ENCODE measurements around the gene BATF3.

The BATF3 gene

DNA sequence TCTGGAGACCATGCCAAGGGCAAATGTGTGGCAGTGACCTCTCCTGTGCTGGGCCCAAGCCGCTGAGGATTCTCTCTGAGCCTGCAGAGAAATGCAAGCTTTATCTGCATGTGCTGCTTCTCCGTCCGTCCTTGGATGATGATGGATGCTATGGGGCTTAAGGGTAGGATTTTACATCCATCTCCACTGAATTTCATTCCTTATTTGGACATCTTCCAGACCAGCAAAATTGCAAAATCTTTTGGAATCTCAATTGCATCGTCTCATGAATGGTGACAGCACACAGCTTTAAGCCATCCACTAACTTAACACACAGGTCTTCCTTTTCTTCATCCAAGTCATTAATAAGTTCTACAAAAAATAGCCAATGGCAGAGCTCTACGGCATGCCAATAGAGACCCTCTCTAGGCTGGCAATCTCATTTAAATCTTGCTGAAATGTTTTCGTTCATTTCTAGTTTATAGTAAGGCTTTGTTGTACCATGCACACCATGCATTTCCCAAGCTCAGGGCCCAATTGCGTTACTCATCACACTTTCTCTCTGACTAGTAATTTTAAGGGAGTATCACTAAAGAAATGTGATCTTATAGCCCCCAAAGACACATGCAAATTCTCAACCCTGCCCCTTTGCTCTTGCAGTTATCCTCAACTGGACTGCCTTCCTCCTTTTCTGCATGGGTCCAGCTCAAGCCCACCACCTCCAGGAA is 11.1 kb downstream of the BATF3 start:
- TF ChIP-seq, protein P1, sequence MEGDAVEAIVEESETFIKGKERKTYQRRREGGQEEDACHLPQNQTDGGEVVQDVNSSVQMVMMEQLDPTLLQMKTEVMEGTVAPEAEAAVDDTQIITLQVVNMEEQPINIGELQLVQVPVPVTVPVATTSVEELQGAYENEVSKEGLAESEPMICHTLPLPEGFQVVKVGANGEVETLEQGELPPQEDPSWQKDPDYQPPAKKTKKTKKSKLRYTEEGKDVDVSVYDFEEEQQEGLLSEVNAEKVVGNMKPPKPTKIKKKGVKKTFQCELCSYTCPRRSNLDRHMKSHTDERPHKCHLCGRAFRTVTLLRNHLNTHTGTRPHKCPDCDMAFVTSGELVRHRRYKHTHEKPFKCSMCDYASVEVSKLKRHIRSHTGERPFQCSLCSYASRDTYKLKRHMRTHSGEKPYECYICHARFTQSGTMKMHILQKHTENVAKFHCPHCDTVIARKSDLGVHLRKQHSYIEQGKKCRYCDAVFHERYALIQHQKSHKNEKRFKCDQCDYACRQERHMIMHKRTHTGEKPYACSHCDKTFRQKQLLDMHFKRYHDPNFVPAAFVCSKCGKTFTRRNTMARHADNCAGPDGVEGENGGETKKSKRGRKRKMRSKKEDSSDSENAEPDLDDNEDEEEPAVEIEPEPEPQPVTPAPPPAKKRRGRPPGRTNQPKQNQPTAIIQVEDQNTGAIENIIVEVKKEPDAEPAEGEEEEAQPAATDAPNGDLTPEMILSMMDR (conservative IDR thresholded peaks at IDR 0.05; ENCODE audit: low read length) = no peak
- H3K4me3 ChIP-seq (ENCODE audit: low read length) = no peak overlapping the region
- DNase-seq (ENCODE audit: low read depth) = peak; percentile 45

DNA sequence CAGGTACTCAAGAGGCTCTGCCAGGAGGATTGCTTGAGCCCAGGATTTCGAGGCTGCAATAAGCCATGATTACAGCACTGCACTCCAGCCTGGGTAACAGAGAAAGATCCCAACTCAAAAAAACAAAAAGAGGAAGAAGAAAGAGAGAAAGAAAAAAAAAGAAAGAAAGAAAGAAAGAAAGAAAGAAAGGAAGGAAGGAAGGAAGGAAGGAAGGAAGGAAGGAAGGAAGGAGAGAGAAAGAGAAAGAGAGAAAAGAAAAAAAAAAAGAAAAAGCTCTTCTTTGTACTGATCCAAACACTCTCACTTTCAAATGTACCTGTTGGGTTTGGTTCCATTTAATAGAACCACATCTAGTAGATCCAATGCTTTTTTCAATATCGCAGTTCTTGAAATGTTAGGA is 11.8 kb downstream of the BATF3 start:
- H3K4me3 ChIP-seq (ENCODE audit: low read length) = no peak overlapping the region
- TF ChIP-seq, protein P1 (conservative IDR thresholded peaks at IDR 0.05; ENCODE audit: low read length) = no peak
- no peak for DNase-seq (ENCODE audit: low read depth)

DNA sequence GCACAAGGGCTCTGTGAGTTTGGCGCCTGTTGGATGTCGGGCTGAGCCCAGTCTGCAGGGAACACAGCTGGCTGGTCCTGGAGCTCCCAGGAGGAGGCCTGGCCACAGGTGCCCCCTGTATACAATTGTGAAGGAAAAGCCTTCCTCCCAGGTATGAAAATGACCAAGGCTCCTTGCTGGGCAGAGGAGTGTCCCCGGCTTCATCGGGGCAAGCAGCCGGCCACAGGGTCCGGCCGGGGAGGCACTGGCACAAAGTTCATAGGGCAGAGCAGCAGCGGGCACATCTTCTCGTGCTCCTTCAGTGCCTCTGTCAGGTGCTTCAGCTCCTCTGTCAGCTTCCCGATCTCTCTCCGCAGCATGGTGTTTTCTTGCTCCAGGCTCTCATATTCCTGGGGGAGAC is 13.0 kb downstream of the BATF3 start:
- DNase-seq (ENCODE audit: low read depth) = no peak
- TF ChIP-seq, protein P1 (conservative IDR thresholded peaks at IDR 0.05; ENCODE audit: low read length) = no peak
- no peak overlapping the region for H3K4me3 ChIP-seq (ENCODE audit: low read length)

DNA sequence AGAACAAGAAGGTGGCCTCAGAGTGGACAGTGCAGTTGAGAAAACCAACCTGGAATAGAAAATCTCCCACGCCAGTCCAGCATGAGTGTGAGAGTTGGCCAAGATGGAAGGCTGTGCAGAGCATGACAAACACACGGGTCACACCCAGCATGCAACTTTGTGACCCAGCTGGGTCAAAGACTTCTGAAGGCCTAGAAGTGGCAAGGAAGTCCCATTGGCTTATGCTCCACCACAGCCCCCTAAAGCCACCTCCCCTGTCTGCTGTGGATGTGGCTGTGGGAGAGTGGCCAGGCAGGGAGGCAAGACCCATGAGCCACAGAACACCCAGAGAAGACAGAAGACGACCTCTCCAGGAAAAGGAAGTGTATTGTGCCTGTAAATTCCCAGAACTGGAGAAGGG is 13.6 kb downstream of the BATF3 start:
- DNase-seq (ENCODE audit: low read depth) = no peak
- no peak overlapping the region for H3K4me3 ChIP-seq (ENCODE audit: low read length)
- TF ChIP-seq, protein P1 (conservative IDR thresholded peaks at IDR 0.05; ENCODE audit: low read length) = no peak

DNA sequence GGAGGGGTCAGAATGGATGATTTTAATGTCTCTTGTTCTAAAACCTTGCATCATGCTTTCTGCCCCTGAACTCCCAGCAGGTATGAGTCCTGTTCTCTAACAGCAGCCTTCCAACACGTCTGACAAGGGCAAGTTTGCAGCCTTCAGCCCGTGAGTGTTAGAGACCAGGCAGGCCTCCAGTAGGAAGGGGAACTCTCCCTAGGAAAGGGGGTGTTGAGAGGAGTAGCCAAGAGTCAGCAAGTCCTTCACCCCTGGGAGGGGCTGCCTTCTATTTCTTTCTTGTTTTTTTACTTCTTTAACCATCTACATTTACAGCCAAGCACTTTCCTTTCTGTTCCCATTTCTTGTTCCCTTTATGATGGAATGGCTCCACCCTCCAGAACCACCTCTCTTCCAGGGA is 14.2 kb downstream of the BATF3 start:
- DNase-seq (ENCODE audit: low read depth) = no peak
- H3K4me3 ChIP-seq (ENCODE audit: low read length) = no peak overlapping the region
- TF ChIP-seq, protein P1 (conservative IDR thresholded peaks at IDR 0.05; ENCODE audit: low read length) = no peak

DNA sequence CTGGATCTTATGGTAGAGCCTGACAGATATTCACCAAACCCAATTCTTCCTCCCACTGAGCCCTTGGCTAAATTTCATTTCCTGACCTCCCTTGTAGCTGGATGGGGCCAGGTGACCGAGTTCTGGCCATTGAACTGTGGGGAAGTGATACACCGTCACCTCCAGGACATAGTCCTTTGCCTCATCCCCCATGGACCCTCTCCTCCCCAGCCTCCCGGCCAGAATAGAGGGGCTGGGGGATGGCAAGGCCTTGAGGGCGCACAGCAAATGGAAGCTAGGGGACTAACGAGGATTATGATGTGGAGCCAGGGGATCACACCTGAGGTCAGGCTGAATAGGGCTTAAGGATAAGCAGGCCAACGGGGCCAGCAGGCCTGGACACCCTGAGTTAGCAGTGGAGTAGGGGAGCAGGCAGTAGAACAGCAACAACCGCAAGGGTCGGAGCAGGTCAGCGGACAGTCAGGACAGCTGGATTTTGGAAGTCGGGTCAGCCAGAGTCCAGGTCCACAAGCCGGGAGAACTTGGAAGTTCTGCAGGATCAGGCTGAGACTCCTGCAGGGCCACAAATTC is 15.0 kb downstream of the BATF3 start:
- TF ChIP-seq, protein P1 (conservative IDR thresholded peaks at IDR 0.05; ENCODE audit: low read length) = no peak
- no peak for DNase-seq (ENCODE audit: low read depth)
- H3K4me3 ChIP-seq (ENCODE audit: low read length) = no peak overlapping the region

DNA sequence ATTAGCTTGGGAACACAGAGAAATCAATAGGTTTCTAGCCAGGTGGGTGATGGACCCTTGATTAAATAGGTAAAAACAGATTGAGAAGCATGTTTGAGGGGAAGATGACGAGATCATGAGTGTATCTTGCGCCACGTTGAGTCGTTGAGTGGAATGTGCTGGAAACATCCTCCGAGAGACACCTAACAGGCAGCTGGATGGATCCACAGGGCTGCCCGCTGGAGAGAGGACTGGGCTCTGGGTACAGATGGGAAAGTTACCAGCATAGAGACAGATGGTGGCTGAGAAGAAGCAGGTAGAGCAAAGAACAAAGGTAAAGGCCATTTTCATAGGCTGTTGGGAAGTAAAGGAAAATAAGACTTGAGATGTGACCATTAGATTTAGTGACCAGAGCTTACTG is 15.6 kb downstream of the BATF3 start:
- TF ChIP-seq, protein P1 (conservative IDR thresholded peaks at IDR 0.05; ENCODE audit: low read length) = no peak
- no peak for DNase-seq (ENCODE audit: low read depth)
- no peak overlapping the region for H3K4me3 ChIP-seq (ENCODE audit: low read length)
